ENCODE measurements around the gene VPS13D. TPM values are rescaled to one million over a fixed set of nuclear protein-coding genes. Genes with fewer than 3 reads are reported as not detected.
A peak's percentile ranks its signal among the peaks of the same experiment; 100 is the strongest.

Gene VPS13D
- total RNA-seq, 6 experiments from 2014 or later, result 25.9 to 36.9 (median 30.8) TPM

GRCh38 chr1:12466816-12467215, 237.0 kb downstream of the VPS13D start:
- Histone ChIP-seq H3K4me3 (no peak overlapping the region), H3K27ac (no peak overlapping the region), H3K36me3 (no peaks in the 10 kb centered on the region), H3K27me3 (no peaks in the 10 kb centered on the region), H3K9me3 (no peaks in the 10 kb centered on the region), H3K4me1 (peaks cover 0 to 37% (median 10%) of the 10 kb centered on the region in 4 donors)
- 92% methylated on average over 5 of the region's 5 CpGs for WGBS (ENCODE audit: insufficient coverage, low coverage, low lambda C conversion rate, missing lambda C conversion rate)
- ATAC-seq (no peak), DNase-seq (no peak)
- TF ChIP-seq CTCF (IDR thresholded peaks at IDR 0.05) (no peak), POLR2A (IDR thresholded peaks at IDR 0.05) (no peak)
- intact Hi-C loops (cut with DNase I), result no loop called here

GRCh38 chr1:12467570-12468286, 237.9 kb downstream of the VPS13D start:
- H3K27ac ChIP-seq, result no peak overlapping the region
- no peak overlapping the region for H3K4me3 ChIP-seq
- intact Hi-C loops (cut with DNase I), result no loop called here
- no peaks in the 10 kb centered on the region for H3K36me3 ChIP-seq
- no peaks in the 10 kb centered on the region for H3K27me3 ChIP-seq
- no peak for ATAC-seq
- no peak for DNase-seq
- TF ChIP-seq POLR2A (IDR thresholded peaks at IDR 0.05) (no peak), CTCF (IDR thresholded peaks at IDR 0.05) (no peak)
- no peaks in the 10 kb centered on the region for H3K9me3 ChIP-seq
- H3K4me1 ChIP-seq, result peaks cover 0 to 33% (median 6%) of the 10 kb centered on the region in 4 donors
- WGBS (ENCODE audit: insufficient coverage, low coverage, low lambda C conversion rate, missing lambda C conversion rate), result 85% methylated on average over 6 of the region's 6 CpGs

- H3K27ac ChIP-seq, result no peak overlapping the region
- TF ChIP-seq POLR2A (IDR thresholded peaks at IDR 0.05), result no peak
- no peak for TF ChIP-seq CTCF (IDR thresholded peaks at IDR 0.05)
- DNase-seq (no peak), ATAC-seq (no peak)
- intact Hi-C loops (cut with DNase I), result no loop called here
- H3K4me3 ChIP-seq, result no peak overlapping the region
- H3K9me3 ChIP-seq, result no peaks in the 10 kb centered on the region
- no peaks in the 10 kb centered on the region for H3K27me3 ChIP-seq
- no peaks in the 10 kb centered on the region for H3K36me3 ChIP-seq
- 82% methylated on average over 2 of the region's 2 CpGs for WGBS (ENCODE audit: insufficient coverage, low coverage, low lambda C conversion rate, missing lambda C conversion rate)
- H3K4me1 ChIP-seq, result peaks cover 0 to 39% (median 6%) of the 10 kb centered on the region in 4 donors
Observed at GRCh38 chr1:12468323-12468722, 238.5 kb downstream of the VPS13D start.

- Histone ChIP-seq H3K27ac (peak overlapping the region in 1 of 3 donors; percentile 48), H3K27me3 (no peaks in the 10 kb centered on the region), H3K4me3 (no peak overlapping the region), H3K9me3 (no peaks in the 10 kb centered on the region), H3K36me3 (no peaks in the 10 kb centered on the region), H3K4me1 (peaks cover 0 to 43% (median 12%) of the 10 kb centered on the region in 4 donors)
- TF ChIP-seq POLR2A (IDR thresholded peaks at IDR 0.05) (no peak), CTCF (IDR thresholded peaks at IDR 0.05) (no peak)
- WGBS (ENCODE audit: insufficient coverage, low coverage, low lambda C conversion rate, missing lambda C conversion rate), result 23% methylated on average over 6 of the region's 6 CpGs
- ATAC-seq, result peak; percentile 2 to 48 (median 40)
- no peak for DNase-seq
- intact Hi-C loops (cut with DNase I), result no loop called here
Observed at GRCh38 chr1:12469493-12469892, 239.7 kb downstream of the VPS13D start.

Measured in right lobe of liver (tissue), 6 donors.